Type B pancreatic cell (in vitro differentiated cells): ENCODE measurements around the gene BAZ2A. TPM values are rescaled to one million over a fixed set of nuclear protein-coding genes. Genes with fewer than 3 reads are reported as not detected.

Experiments
- DNase-seq: peaks from one replicate; pipeline ENCODE4 v3.0.0; 2021; ENCODE audit warnings: mixed read lengths; ENCODE audit not compliant: unreplicated experiment; ENCODE audit errors: extremely low spot score
- H3K27ac Mint-ChIP-seq: 2 replicates; pipeline ENCODE4 v1.8.0; 2021; ENCODE audit warnings: mild to moderate bottlenecking, mixed read lengths
- H3K27me3 Mint-ChIP-seq: 2 replicates; pipeline ENCODE4 v1.8.0; 2021; ENCODE audit warnings: mixed read lengths
- H3K36me3 Mint-ChIP-seq: 2 replicates; pipeline ENCODE4 v1.8.0; 2021; ENCODE audit warnings: mixed read lengths
- H3K4me1 Mint-ChIP-seq: one replicate; pipeline ENCODE4 v1.8.0; 2021; ENCODE audit warnings: mixed read lengths; ENCODE audit not compliant: unreplicated experiment
- H3K4me3 Mint-ChIP-seq: 2 replicates; pipeline ENCODE4 v1.8.0; 2021; ENCODE audit warnings: mild to moderate bottlenecking, mixed read lengths
- H3K9me3 Mint-ChIP-seq: 2 replicates; pipeline ENCODE4 v1.8.0; 2021; ENCODE audit warnings: mixed read lengths
- total RNA-seq: library from RNA; stranded (reverse); gene quantifications from 2 replicates; pipeline ENCODE4 v1.2.1, GENCODE V29; 2021; ENCODE audit warnings: low replicate concordance
- TF ChIP-seq, protein P1 (sequence below): fragments of 200-600 bp; sonication (generic); conservative IDR thresholded peaks from 2 replicates; pipeline ENCODE4 v1.5.0; 2021; ENCODE audit warnings: antibody characterized with exemption, mild to moderate bottlenecking

The BAZ2A gene
- total RNA-seq, 1 donor from 2014 or later: 108 TPM

DNA sequence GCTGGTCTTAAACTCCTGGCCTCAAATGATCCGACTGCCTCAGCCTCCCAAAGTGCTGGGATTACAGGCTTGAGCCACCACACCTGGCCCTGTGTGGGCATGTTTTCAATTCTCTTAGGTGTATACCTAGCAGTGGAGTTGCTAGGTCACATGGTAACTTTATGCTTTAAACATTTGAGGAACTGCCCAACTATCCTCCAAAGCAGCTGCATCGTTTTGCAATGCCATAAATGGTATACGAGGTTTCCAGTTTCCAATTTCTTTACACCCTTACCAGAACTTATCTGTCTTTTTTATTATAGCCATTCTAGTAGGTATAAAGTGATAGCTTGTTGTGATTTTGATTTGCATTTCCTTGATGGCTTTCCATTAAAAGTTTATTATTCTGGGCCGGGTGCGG is 83.4 kb downstream of the BAZ2A start:
- DNase-seq: no peak
- no peaks in the 10 kb centered on the region for H3K9me3 Mint-ChIP-seq
- no peaks in the 10 kb centered on the region for H3K27me3 Mint-ChIP-seq
- peaks cover 14% of the 10 kb centered on the region for H3K36me3 Mint-ChIP-seq
- TF ChIP-seq, protein P1, sequence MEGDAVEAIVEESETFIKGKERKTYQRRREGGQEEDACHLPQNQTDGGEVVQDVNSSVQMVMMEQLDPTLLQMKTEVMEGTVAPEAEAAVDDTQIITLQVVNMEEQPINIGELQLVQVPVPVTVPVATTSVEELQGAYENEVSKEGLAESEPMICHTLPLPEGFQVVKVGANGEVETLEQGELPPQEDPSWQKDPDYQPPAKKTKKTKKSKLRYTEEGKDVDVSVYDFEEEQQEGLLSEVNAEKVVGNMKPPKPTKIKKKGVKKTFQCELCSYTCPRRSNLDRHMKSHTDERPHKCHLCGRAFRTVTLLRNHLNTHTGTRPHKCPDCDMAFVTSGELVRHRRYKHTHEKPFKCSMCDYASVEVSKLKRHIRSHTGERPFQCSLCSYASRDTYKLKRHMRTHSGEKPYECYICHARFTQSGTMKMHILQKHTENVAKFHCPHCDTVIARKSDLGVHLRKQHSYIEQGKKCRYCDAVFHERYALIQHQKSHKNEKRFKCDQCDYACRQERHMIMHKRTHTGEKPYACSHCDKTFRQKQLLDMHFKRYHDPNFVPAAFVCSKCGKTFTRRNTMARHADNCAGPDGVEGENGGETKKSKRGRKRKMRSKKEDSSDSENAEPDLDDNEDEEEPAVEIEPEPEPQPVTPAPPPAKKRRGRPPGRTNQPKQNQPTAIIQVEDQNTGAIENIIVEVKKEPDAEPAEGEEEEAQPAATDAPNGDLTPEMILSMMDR: no peak
- H3K4me3 Mint-ChIP-seq: no peak overlapping the region
- no peak overlapping the region for H3K27ac Mint-ChIP-seq
- H3K4me1 Mint-ChIP-seq: no peaks in the 10 kb centered on the region

Other genes with a start within 250 kb of the BAZ2A start
- 23.0 and 57.4 TPM in 2 replicates for gene TIMELESS, start 180.9 kb downstream of the BAZ2A start, total RNA-seq
- gene MIP, start 175.7 kb downstream of the BAZ2A start, total RNA-seq: not detected in 2 replicates
- 3.7 and 4.8 TPM in 2 replicates for gene SPRYD4, start 161.7 kb downstream of the BAZ2A start, total RNA-seq
- 6.7 and 7.0 TPM in 2 replicates for gene GLS2, start 142.2 kb downstream of the BAZ2A start, total RNA-seq
- 42.7 and 45.9 TPM in 2 replicates for gene RBMS2, start 108.5 kb downstream of the BAZ2A start, total RNA-seq
- gene ATP5F1B, start 15.7 kb upstream of the BAZ2A start, total RNA-seq: 692 and 828 TPM in 2 replicates
- 219 and 222 TPM in 2 replicates for gene PTGES3, start 58.0 kb upstream of the BAZ2A start, total RNA-seq
- 988 and 997 TPM in 2 replicates for gene NACA, start 95.0 kb upstream of the BAZ2A start, total RNA-seq
- 13.1 and 27.0 TPM in 2 replicates for gene PRIM1, start 122.0 kb upstream of the BAZ2A start, total RNA-seq
- 0.79 and 1.9 TPM in 2 replicates for gene HSD17B6, start 133.0 kb upstream of the BAZ2A start, total RNA-seq